ENCODE data around the gene STON1.

DNA sequence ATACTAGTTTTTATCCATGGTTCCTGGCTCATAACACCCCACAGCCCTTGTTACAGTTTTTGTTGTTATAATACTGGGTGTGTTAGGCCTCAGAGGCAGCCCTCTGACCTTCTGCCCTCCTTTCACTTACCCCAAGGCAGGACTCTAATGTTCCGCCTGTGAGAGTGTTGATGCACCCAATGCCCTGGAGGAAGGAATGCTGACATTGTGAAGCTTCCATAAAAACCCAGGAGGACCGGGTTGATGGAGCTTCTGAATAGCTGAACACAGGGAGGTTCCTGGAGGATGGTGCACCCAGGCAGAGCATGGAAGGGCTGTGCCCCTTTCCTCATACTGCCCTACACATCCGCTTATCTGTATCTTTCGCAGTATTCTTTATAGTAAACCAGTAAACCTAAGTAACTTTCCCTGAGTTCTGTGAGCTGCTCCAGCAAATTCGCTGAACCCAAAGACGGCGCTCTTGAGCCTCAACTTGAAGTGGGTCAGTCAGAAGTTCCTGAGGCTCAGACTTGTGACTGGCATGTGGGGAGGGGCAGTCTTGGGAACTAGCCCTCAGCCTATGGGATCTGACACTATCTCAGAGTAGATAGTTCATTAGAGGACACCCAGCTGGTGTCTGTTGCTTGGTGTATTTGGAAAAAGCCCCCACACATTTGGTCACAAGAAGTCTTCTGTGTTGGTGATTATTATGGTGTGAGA, 10.4 kb downstream of the STON1 start:
- TF ChIP-seq CEBPB (IDR thresholded peaks at IDR 0.05) (no peak), TCF12 (IDR thresholded peaks at IDR 0.05; ENCODE audit: low read depth) (no peak)
- TF ChIP-seq, protein P1, sequence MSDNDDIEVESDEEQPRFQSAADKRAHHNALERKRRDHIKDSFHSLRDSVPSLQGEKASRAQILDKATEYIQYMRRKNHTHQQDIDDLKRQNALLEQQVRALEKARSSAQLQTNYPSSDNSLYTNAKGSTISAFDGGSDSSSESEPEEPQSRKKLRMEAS (IDR thresholded peaks at IDR 0.05): no peak
